Nasal cavity respiratory epithelium epithelial cell of viscerocranial mucosa (primary cell): ENCODE results near the gene SLCO6A1. TPM values are rescaled to one million over a fixed set of nuclear protein-coding genes. Genes with fewer than 3 reads are reported as not detected.

ENCODE experiments used
- total RNA-seq: library from RNA; depleted of rRNA; stranded (reverse); fragments of >200 nt; gene quantifications from 2 replicates; pipeline ENCODE4 v1.2.3, GENCODE V29; 2014

The SLCO6A1 gene
- 0.21 TPM in 1 of 2 replicates, not detected in the other for total RNA-seq

GRCh38 chr5:102498271-102499034, at the start of gene SLCO6A1:
Gene SLCO6A1, minus strand, starts transcription at chr5:102499001. Its CDS starts 157 bp downstream, at chr5:102498844.

Other genes with a start within 250 kb of the SLCO6A1 start
- gene SLCO4C1, start 202.7 kb downstream of the SLCO6A1 start, total RNA-seq, result under 0.01 and 0.71 TPM in 2 replicates